B cell (primary cell): ENCODE data around the gene TCF7L2. TPM values are rescaled to one million over a fixed set of nuclear protein-coding genes. Genes with fewer than 3 reads are reported as not detected.
A peak's percentile ranks its signal among the peaks of the same experiment; 100 is the strongest.

Experiments
- ATAC-seq: fragments of 200-7000 bp; cut with Tn5 transposase; one replicate; pipeline ENCODE4 v1.10.0; 2021; ENCODE audit warnings: low read depth, mild to moderate bottlenecking, moderate number of reproducible peaks, moderate library complexity
- CTCF ChIA-PET: fragments of 350-600 bp; sonication (Branson Sonifier 250); formaldehyde crosslinking; loops from one replicate; lab custom pipeline; 2021; ENCODE audit warnings: antibody characterized with exemption, inconsistent platforms; lab: Charles Lee
- POLR2A ChIA-PET: fragments of 350-600 bp; sonication (Branson Sonifier 250); formaldehyde crosslinking; loops from one replicate; lab custom pipeline; 2021; ENCODE audit warnings: antibody characterized with exemption; lab: Charles Lee
- DNase-seq: peaks from one replicate; pipeline ENCODE4 v3.0.0; 2013
- H2AFZ ChIP-seq: 2 replicates; pipeline ENCODE4 v1.6.1; 2012; ENCODE audit warnings: mild to moderate bottlenecking, low read depth, low read length; ENCODE audit not compliant: insufficient read depth, poor library complexity, severe bottlenecking
- H3K27ac ChIP-seq, 2 donors: 1 replicate in 1 of 2; 2 replicates in 1 of 2; pipeline ENCODE4 v1.5.1; 2012 to 2013; ENCODE audit warnings: low read length in 2 of 2, mild to moderate bottlenecking in 2 of 2, moderate library complexity in 1 of 2
- H3K27me3 ChIP-seq, 4 experiments: fragments of 200-600 bp in 1 of 4; sonication (generic) in 1 of 4; replicated peaks in 1 of 4; 1 replicate in 2 of 4; 2 replicates in 2 of 4; pipeline versions ENCODE4 v1.6.1 to v1.7.0; 2013 to 2016; ENCODE audit warnings: low read length in 3 of 4, mild to moderate bottlenecking in 2 of 4, mixed read lengths in 1 of 4, moderate library complexity in 1 of 4; ENCODE audit not compliant: insufficient read depth in 4 of 4, control insufficient read depth in 3 of 4; ENCODE audit errors: control extremely low read depth in 1 of 4
- H3K36me3 ChIP-seq, 2 experiments: replicated peaks in 1 of 2; 1 replicate in 1 of 2; 2 replicates in 1 of 2; pipeline versions ENCODE4 v1.6.1 to v1.7.1; 2013; ENCODE audit warnings: low read length in 1 of 2; ENCODE audit not compliant: insufficient read depth in 2 of 2, control insufficient read depth in 1 of 2; ENCODE audit errors: control extremely low read depth in 1 of 2, extremely low read depth in 1 of 2
- H3K4me1 ChIP-seq, 2 donors: fragments of 200-600 bp in 1 of 2; sonication (generic) in 1 of 2; 1 replicate in 1 of 2; 2 replicates in 1 of 2; pipeline versions ENCODE4 v1.5.1 to v1.6.1; 2013 to 2017; ENCODE audit warnings: low read length in 2 of 2; ENCODE audit not compliant: control insufficient read depth in 2 of 2, insufficient read depth in 2 of 2
- H3K4me2 ChIP-seq: replicated peaks from 2 replicates; pipeline ENCODE3; 2012; ENCODE audit warnings: mild to moderate bottlenecking, low read depth, low read length; ENCODE audit not compliant: poor library complexity, severe bottlenecking
- H3K4me3 ChIP-seq, 5 experiments: fragments of 200-600 bp in 1 of 5; sonication (generic) in 1 of 5; 1 replicate in 3 of 5; 2 replicates in 2 of 5; pipeline versions ENCODE4 v1.5.1 to v1.7.0; 2011 to 2016; ENCODE audit warnings: low read length in 4 of 5, mild to moderate bottlenecking in 4 of 5, low read depth in 2 of 5, control low read depth in 1 of 5, moderate library complexity in 1 of 5; ENCODE audit not compliant: insufficient read depth in 1 of 5; ENCODE audit errors: control extremely low read depth in 1 of 5, extremely low read depth in 1 of 5
- H3K79me2 ChIP-seq: fragments of 200-600 bp; sonication (generic); one replicate; pipeline ENCODE4 v1.6.0; 2016; ENCODE audit warnings: low read length; ENCODE audit not compliant: control insufficient read depth, insufficient read depth
- H3K9ac ChIP-seq: fragments of 200-600 bp; sonication (generic); 2 replicates; pipeline ENCODE4 v1.6.1; 2017; ENCODE audit warnings: mild to moderate bottlenecking, low read length, moderate library complexity
- H3K9me3 ChIP-seq, 3 donors: one replicate each; pipeline versions ENCODE4 v1.6.1 to v1.7.1; 2013; ENCODE audit warnings: low read length in 2 of 3; ENCODE audit not compliant: control insufficient read depth in 2 of 3, insufficient read depth in 1 of 3; ENCODE audit errors: control extremely low read depth in 1 of 3
- H4K20me1 ChIP-seq: 2 replicates; pipeline ENCODE4 v1.6.0; 2012; ENCODE audit warnings: mild to moderate bottlenecking, low read length; ENCODE audit not compliant: insufficient read depth, control insufficient read depth, poor library complexity, severe bottlenecking
- H3K27ac Mint-ChIP-seq: one replicate; pipeline ENCODE4 v1.8.0; 2021; ENCODE audit warnings: mixed read lengths
- H3K27me3 Mint-ChIP-seq: one replicate; pipeline ENCODE4 v1.8.0; 2021; ENCODE audit warnings: mixed read lengths
- H3K4me1 Mint-ChIP-seq: one replicate; pipeline ENCODE4 v1.8.0; 2021; ENCODE audit warnings: mixed read lengths
- H3K4me3 Mint-ChIP-seq: one replicate; pipeline ENCODE4 v1.8.0; 2021; ENCODE audit warnings: mixed read lengths
- H3K9me3 Mint-ChIP-seq: one replicate; pipeline ENCODE4 v1.8.0; 2022; ENCODE audit warnings: mixed read lengths; ENCODE audit not compliant: insufficient read depth
- CTCF ChIP-seq: fragments of 200-600 bp; IDR thresholded peaks from one replicate; pipeline ENCODE4 v1.8.0; 2022; ENCODE audit warnings: antibody characterized with exemption, mild to moderate bottlenecking
- EZH2 ChIP-seq: IDR thresholded peaks from 2 replicates; pipeline ENCODE4 v1.6.1; 2012; ENCODE audit warnings: borderline replicate concordance, low read depth, mild to moderate bottlenecking, moderate library complexity, low read length; ENCODE audit not compliant: insufficient read depth, poor library complexity, severe bottlenecking
- WGBS: methylation state at CpG from one replicate; pipeline ENCODE4 v1.1.5; 2013; ENCODE audit warnings: missing lambda C conversion rate; ENCODE audit not compliant: insufficient coverage; 5-methylcytosine and 5-hydroxymethylcytosine counted together
- intact Hi-C: fragments of 100-400 bp; cut with micrococcal nuclease; formaldehyde crosslinking; loops from one replicate; pipeline ENCODE4 v1.10.0; 2022
- polyA plus RNA-seq: library from polyadenylated mRNA; depleted of rRNA; stranded (reverse); fragments of >200 nt; gene quantifications from 2 replicates; pipeline ENCODE4 v1.2.3, GENCODE V29; 2012
- total RNA-seq, 2 donors: library from RNA; stranded (reverse); fragments of 120-200 nt in 1 of 2; gene quantifications; 1 replicate in 1 of 2; 2 replicates in 1 of 2; pipeline versions ENCODE4 v1.2.3 to v1.2.4, GENCODE V29; 2013 to 2022

The TCF7L2 gene
- total and polyA plus RNA-seq, 2 donors (not counting 1 experiment from before 2014, with no cell fraction given), result 0.48 to 1.1 TPM

- H4K20me1 ChIP-seq, result no peaks in the 10 kb centered on the region
- H3K79me2 ChIP-seq, result no peaks in the 10 kb centered on the region
- H3K4me3 ChIP-seq, result no peak overlapping the region
- H2AFZ ChIP-seq, result no peak overlapping the region
- H3K4me1 ChIP-seq, result peaks cover 11 to 17% of the 10 kb centered on the region in 2 donors
- H3K4me2 ChIP-seq, result no peak overlapping the region
- no peak overlapping the region for H3K9ac ChIP-seq
- ATAC-seq, result no peak
- no peak for DNase-seq
- peaks cover 8% of the 10 kb centered on the region for H3K27me3 Mint-ChIP-seq
- peak overlapping the region; percentile 1 for H3K4me3 Mint-ChIP-seq
- no peak overlapping the region for H3K27ac Mint-ChIP-seq
- CTCF ChIA-PET, result no interaction called here
- POLR2A ChIA-PET, result no interaction called here
- H3K4me1 Mint-ChIP-seq, result peaks cover 25% of the 10 kb centered on the region
- peaks cover 0 to 6% (median 0%) of the 10 kb centered on the region in 4 experiments for H3K27me3 ChIP-seq
- H3K9me3 ChIP-seq, result peaks cover 2 to 19% (median 9%) of the 10 kb centered on the region in 3 donors
- H3K9me3 Mint-ChIP-seq, result peaks cover 5% of the 10 kb centered on the region
- H3K27ac ChIP-seq, result no peak overlapping the region
- H3K36me3 ChIP-seq, result no peaks in the 10 kb centered on the region
- 96% methylated on average over 7 of the region's 11 CpGs for WGBS
- intact Hi-C loops, result no loop called here
- TF ChIP-seq EZH2 (no peak), CTCF (no peak)
Observed at GRCh38 chr10:113096128-113096996, 146.3 kb downstream of the TCF7L2 start.

- 80% methylated on average over 2 of the region's 6 CpGs for WGBS
- ChIA-PET CTCF (no interaction called here), POLR2A (no interaction called here)
- Histone ChIP-seq H3K4me1 (peaks cover 11 to 17% of the 10 kb centered on the region in 2 donors), H3K27me3 (peaks cover 0 to 6% (median 0%) of the 10 kb centered on the region in 4 experiments), H3K9me3 (peaks cover 2 to 14% (median 9%) of the 10 kb centered on the region in 3 donors), H4K20me1 (no peaks in the 10 kb centered on the region), H3K27ac (no peak overlapping the region), H3K4me2 (no peak overlapping the region), H2AFZ (no peak overlapping the region), H3K9ac (no peak overlapping the region), H3K79me2 (no peaks in the 10 kb centered on the region), H3K36me3 (no peaks in the 10 kb centered on the region), H3K4me3 (no peak overlapping the region)
- no peak for DNase-seq
- intact Hi-C loops, result no loop called here
- no peak overlapping the region for H3K4me3 Mint-ChIP-seq
- no peak for ATAC-seq
- no peak overlapping the region for H3K27ac Mint-ChIP-seq
- H3K4me1 Mint-ChIP-seq, result peaks cover 25% of the 10 kb centered on the region
- peaks cover 5% of the 10 kb centered on the region for H3K9me3 Mint-ChIP-seq
- TF ChIP-seq CTCF (no peak), EZH2 (no peak)
- H3K27me3 Mint-ChIP-seq, result peaks cover 8% of the 10 kb centered on the region
Observed at GRCh38 chr10:113097036-113097435, 147.0 kb downstream of the TCF7L2 start.
